Central memory CD4-positive, alpha-beta T cell (primary cell): ENCODE results near the gene PLPPR3.

Experiments used
- DNase-seq: peaks from one replicate; pipeline ENCODE4 v3.0.0; 2022

The PLPPR3 gene

GRCh38 chr19:795073-795611 lies 26.6 kb downstream of the PLPPR3 start:
- no peak for DNase-seq

DNA sequence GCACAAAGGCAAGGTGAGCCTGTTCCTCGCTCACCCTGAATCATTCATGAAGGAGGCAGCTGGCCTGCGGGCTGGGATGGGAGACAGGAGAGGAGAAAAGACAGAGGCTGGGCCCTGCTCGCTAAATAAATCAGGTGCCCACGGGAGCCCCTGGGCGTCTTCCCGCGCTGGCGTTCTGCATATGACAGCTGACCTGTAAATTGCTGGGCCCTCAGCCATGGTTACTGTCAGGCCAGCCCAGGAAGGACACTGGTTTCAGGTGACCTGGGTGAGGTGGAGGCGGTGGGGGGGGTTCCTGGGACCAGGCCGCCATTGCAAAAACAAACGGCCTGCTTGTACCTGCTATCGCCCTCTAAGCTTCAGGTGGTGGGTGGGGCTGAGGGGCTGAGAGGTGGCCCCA lies 27.9 kb downstream of the PLPPR3 start:
- DNase-seq: no peak

- DNase-seq: no peak
Measured at GRCh38 chr19:792306-792885, 29.4 kb downstream of the PLPPR3 start.

GRCh38 chr19:791567-792305 lies 30.0 kb downstream of the PLPPR3 start:
- no peak for DNase-seq

DNA sequence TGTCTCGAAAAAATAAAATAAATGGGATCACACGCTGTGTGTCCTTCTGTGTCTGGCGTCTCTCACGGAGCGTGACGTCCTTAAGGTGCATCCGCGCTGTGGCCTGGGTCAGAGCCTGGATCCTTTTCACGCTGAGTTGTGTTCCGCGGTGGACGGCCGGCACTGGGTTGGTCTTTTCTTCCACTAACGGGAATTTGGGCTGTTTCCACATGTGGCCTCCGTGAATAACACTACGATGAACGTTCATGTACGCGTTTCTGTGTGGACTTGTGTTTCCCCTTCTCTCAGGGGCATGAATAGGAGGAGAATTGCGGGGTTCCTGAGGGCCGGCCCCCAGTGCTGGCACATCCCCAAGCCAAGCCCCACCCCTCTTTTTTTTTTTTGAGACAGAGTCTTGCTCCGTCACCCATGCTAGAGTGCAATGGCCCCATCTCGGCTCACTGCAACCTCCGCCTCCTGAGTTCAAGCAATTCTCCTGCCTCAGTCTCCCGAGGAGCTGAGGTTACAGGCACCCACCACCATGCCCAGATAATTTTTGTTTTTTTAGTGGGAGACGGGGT lies 30.7 kb downstream of the PLPPR3 start:
- DNase-seq: no peak

- no peak for DNase-seq
Measured at GRCh38 chr19:789701-790060, 32.1 kb downstream of the PLPPR3 start.

- no peak for DNase-seq
Measured at GRCh38 chr19:788983-789700, 32.6 kb downstream of the PLPPR3 start.

DNA sequence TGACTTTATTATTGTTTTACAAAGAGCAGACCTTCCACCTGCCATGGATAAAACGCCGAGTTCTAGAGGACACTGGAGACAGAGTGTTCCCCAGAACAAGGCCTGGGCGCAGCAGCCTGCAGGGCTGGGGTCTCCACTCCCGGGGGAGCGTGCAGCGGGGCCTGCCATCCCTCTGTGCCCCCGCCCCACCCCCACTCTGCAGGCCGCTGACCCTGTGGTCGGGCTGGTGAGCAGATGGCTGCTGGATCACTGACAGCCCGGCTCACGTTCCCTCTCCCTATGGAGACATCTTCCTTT lies 33.1 kb downstream of the PLPPR3 start:
- DNase-seq: no peak

- no peak for DNase-seq
Measured at GRCh38 chr19:787536-787935, 34.2 kb downstream of the PLPPR3 start.

- no peak for DNase-seq
Measured at GRCh38 chr19:784541-784940, 37.2 kb downstream of the PLPPR3 start.

- no peak for DNase-seq
Measured at GRCh38 chr19:782878-783668, 38.7 kb downstream of the PLPPR3 start.

- no peak for DNase-seq
Measured at GRCh38 chr19:782185-782877, 39.4 kb downstream of the PLPPR3 start.

DNA sequence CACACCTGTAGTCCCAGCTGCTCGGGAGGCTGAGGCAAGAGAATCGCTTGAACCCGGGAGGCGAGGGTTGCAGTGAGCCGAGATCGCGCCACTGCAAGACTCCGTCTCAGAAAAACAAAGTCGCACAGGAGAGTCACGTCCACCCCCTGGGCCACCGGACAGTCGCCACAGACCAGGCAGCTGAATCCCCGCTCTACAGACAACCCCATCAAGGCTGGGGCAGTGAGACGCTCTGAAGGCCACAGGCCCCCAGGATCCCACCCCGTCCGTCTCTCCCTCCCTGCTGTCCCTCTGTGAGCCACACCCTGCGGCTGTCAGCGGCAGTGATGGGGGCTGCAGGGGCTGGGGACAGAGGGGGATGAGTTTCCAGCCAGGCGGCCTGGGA lies 40.0 kb downstream of the PLPPR3 start:
- no peak for DNase-seq

DNA sequence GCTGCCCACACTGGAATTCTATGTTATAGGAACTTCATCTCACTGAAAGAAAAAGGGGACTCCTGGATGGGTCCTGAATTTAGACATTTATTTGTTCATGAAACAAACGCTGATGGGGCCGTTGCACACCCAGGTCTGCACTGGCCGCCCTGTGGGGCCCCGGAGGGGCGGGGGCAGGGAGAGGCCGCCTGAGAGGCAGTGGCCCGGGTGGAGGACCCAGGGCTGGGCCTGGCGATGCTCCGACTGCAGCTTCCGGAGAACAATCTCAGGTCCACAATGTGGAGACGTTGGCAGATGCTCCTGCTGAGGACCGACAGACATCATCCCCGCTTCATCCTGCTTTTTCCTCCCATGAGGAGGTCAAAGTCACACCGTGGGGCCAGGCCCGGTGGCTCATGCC lies 40.8 kb downstream of the PLPPR3 start:
- DNase-seq: no peak

GRCh38 chr19:778910-779653 lies 42.7 kb downstream of the PLPPR3 start:
- no peak for DNase-seq

DNA sequence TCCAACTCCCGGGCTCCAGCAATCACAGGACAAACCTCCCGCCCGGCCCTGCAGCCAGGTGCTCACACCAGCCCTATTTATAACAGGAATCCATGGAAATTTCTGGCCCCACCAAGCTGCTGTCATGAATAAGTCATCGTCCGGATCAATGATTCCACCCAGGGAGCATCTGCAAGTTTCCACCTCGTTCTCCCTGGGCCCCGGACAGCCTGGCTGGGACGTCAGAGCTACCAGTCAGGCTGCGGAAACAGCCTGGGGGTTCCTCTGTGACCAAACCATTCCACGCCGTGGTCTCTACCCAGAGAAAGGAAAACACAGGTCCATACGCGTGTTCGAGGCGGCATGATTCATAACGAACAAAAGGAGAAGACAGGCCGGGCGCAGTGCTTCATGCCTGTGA lies 45.2 kb downstream of the PLPPR3 start:
- no peak for DNase-seq

- DNase-seq: no peak
Measured at GRCh38 chr19:772730-773436, 48.9 kb downstream of the PLPPR3 start.

- no peak for DNase-seq
Measured at GRCh38 chr19:772063-772462, 49.7 kb downstream of the PLPPR3 start.

DNA sequence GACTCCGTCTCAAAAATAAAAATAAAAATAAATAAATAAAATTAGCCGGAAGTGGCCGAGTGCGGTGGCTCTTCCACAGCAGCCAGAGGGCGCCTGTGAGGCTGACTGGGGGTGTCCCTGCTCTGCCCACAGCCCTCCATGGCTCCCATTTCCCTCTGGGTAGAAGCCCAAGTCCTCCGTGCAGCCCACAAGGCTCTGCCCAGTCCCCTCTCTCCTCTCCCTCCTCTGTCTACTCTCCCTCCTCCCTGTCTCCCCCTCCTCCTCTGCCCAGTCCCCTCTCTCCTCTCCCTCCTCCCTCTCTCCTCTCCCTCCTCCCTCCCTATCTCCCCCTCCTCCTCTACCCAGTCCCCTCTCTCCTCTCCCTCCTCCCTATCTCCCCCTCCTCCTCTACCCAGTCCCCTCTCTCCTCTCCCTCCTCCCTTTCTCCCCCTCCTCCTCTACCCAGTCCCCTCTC lies 50.4 kb downstream of the PLPPR3 start:
- DNase-seq: no peak

- no peak for DNase-seq
Measured at GRCh38 chr19:769616-770015, 52.1 kb downstream of the PLPPR3 start.

DNA sequence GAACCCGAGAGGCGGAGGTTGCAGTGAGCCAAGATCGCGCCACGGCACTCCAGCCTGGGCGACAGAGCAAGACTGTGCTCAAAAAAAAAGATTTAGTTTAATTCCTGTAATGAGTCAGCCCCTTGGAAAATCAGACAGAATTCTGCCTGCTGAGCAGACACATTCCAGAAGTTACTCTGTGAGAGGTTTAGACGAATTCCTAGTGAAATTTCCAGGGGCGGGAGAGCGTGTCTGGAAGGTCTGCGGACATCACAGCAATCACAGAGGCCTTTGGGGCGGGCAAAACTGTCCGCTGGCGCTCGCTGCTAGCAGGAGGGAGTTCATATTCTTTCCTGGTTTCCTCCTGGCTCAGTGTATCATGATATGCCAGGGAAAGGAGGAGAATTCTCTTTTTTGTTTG lies 53.3 kb downstream of the PLPPR3 start:
- no peak for DNase-seq
